ENCODE results near the gene RXRB. TPM values are rescaled to one million over a fixed set of nuclear protein-coding genes. Genes with fewer than 3 reads are reported as not detected.

RXRB gene
- polyA plus RNA-seq, 1 of the 3 experiments (the other 2 are of a cell fraction): 45.8 TPM

DNA sequence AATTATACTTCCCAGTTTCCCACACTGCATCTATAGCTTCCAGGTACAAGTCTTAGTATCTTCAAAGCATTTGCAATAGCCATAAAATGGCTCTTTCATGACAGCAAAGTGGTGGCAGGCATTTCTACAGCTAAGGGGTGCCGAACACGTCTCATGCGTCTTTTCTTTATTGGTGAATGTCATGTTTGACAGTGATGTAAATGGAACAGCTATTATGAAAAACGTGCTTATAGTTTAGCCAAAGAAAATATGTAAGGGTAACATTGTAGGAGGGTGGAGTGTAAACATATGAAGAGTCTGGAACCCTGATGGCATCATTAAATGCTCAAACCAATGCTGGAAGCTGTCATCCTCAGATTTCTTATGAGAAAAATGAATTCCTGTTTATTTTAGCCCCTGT lies 46.1 kb downstream of the RXRB start:
- CTCF ChIA-PET: interaction anchor here (2.0 to 2.4 kb wide), 3 partner anchors 31 to 94 kb away, joined by 5 to 13 read pairs (median 13); no protein-coding TSS in a partner anchor

More for the DNA sequence above, 46.1 kb downstream of the RXRB start:
- no peaks in the 10 kb centered on the region for H3K36me3 ChIP-seq (replicated peaks in 1 of 2; ENCODE audit: control insufficient read depth in 1 of 2, insufficient read depth in 2 of 2, low read length in 1 of 2)
- H3K9me3 ChIP-seq: 0 out of 2 replicates have a peak, but pooled peaks cover 5% of the 10 kb centered on the region
- no peaks in the 10 kb centered on the region for H3K79me2 ChIP-seq (ENCODE audit: insufficient read depth)
- H3K4me3 ChIP-seq (ENCODE audit: low read depth in 2 of 2, low read length in 1 of 2): no peak overlapping the region
- H3F3A ChIP-seq (replicated peaks; ENCODE audit: insufficient read depth): no peaks in the 10 kb centered on the region
- peaks cover 6% of the 10 kb centered on the region for H3K27me3 ChIP-seq (ENCODE audit: insufficient read depth)
- WGBS (ENCODE audit: low lambda C conversion rate): 6% methylated on average over 4 of the region's 4 CpGs
- no peak overlapping the region for H3K4me2 ChIP-seq
- no peaks in the 10 kb centered on the region for H3K4me1 ChIP-seq (ENCODE audit: control insufficient read depth in 1 of 2, insufficient read depth in 2 of 2, low read depth in 1 of 2, low read length in 1 of 2)
- TF ChIP-seq NFIC (IDR thresholded peaks at IDR 0.05; ENCODE audit: borderline replicate concordance) (no peak), EZH2phosphoT487 (IDR thresholded peaks at IDR 0.05; ENCODE audit: borderline replicate concordance, low read depth) (no peak), YY1 (IDR thresholded peaks at IDR 0.05; ENCODE audit: low read depth) (no peak), NRF1 (IDR thresholded peaks at IDR 0.05; ENCODE audit: low read depth, low read length) (no peak), RAD21 (IDR thresholded peaks at IDR 0.05; ENCODE audit: low read length) (no peak), JUND (IDR thresholded peaks at IDR 0.05) (no peak), ELF1 (IDR thresholded peaks at IDR 0.05) (no peak), PBX3 (IDR thresholded peaks at IDR 0.05) (no peak), RCOR1 (IDR thresholded peaks at IDR 0.05; ENCODE audit: low read length) (no peak), SIN3A (IDR thresholded peaks at IDR 0.05; ENCODE audit: borderline replicate concordance, low read depth, low read length) (no peak)
- TF ChIP-seq, protein P1, sequence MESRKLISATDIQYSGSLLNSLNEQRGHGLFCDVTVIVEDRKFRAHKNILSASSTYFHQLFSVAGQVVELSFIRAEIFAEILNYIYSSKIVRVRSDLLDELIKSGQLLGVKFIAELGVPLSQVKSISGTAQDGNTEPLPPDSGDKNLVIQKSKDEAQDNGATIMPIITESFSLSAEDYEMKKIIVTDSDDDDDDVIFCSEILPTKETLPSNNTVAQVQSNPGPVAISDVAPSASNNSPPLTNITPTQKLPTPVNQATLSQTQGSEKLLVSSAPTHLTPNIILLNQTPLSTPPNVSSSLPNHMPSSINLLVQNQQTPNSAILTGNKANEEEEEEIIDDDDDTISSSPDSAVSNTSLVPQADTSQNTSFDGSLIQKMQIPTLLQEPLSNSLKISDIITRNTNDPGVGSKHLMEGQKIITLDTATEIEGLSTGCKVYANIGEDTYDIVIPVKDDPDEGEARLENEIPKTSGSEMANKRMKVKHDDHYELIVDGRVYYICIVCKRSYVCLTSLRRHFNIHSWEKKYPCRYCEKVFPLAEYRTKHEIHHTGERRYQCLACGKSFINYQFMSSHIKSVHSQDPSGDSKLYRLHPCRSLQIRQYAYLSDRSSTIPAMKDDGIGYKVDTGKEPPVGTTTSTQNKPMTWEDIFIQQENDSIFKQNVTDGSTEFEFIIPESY (IDR thresholded peaks at IDR 0.05; ENCODE audit: borderline replicate concordance, low read depth): no peak
- TF ChIP-seq, protein P2, sequence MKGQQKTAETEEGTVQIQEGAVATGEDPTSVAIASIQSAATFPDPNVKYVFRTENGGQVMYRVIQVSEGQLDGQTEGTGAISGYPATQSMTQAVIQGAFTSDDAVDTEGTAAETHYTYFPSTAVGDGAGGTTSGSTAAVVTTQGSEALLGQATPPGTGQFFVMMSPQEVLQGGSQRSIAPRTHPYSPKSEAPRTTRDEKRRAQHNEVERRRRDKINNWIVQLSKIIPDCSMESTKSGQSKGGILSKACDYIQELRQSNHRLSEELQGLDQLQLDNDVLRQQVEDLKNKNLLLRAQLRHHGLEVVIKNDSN (IDR thresholded peaks at IDR 0.05; ENCODE audit: borderline replicate concordance, low read depth): no peak
- TF ChIP-seq, protein P3, sequence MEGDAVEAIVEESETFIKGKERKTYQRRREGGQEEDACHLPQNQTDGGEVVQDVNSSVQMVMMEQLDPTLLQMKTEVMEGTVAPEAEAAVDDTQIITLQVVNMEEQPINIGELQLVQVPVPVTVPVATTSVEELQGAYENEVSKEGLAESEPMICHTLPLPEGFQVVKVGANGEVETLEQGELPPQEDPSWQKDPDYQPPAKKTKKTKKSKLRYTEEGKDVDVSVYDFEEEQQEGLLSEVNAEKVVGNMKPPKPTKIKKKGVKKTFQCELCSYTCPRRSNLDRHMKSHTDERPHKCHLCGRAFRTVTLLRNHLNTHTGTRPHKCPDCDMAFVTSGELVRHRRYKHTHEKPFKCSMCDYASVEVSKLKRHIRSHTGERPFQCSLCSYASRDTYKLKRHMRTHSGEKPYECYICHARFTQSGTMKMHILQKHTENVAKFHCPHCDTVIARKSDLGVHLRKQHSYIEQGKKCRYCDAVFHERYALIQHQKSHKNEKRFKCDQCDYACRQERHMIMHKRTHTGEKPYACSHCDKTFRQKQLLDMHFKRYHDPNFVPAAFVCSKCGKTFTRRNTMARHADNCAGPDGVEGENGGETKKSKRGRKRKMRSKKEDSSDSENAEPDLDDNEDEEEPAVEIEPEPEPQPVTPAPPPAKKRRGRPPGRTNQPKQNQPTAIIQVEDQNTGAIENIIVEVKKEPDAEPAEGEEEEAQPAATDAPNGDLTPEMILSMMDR (IDR thresholded peaks at IDR 0.05): no peak
- POLR2A ChIA-PET: no interaction called here
- H3K9ac ChIP-seq: no peak overlapping the region
- H3K9me2 ChIP-seq: no peaks in the 10 kb centered on the region
- H4K20me1 ChIP-seq (ENCODE audit: insufficient read depth): no peaks in the 10 kb centered on the region
- DNase-seq: no peak
- H3K27ac ChIP-seq (ENCODE audit: low read depth in 2 of 2, low read length in 1 of 2): no peak overlapping the region
- H2AFZ ChIP-seq (ENCODE audit: low read depth): no peak overlapping the region

Measured in SK-N-SH (cell line).